Retinal pigment epithelial cell (primary cell): Measurements from ENCODE around the gene STIP1.

Experiments used
- DNase-seq: peaks from one replicate; pipeline ENCODE4 v3.0.0-alpha.2; 2010; ENCODE audit warnings: low read depth
- H3K4me3 ChIP-seq: 2 replicates; pipeline ENCODE4 v1.5.1; 2011; ENCODE audit warnings: mild to moderate bottlenecking, low read length, control low read depth, moderate library complexity
- TF ChIP-seq, protein P1 (sequence below): conservative IDR thresholded peaks from 2 replicates; pipeline ENCODE4 v1.5.1; 2011; ENCODE audit warnings: low read depth, low read length, control low read depth, inconsistent platforms

STIP1 gene

GRCh38 chr11:64240435-64241240 lies 54.7 kb downstream of the STIP1 start, which contains the start of gene FKBP2:
Gene FKBP2, plus strand, starts transcription at chr11:64241095. Its CDS starts 1,293 bp downstream, at chr11:64242388.
- peak; percentile 85 for DNase-seq
- TF ChIP-seq, protein P1, sequence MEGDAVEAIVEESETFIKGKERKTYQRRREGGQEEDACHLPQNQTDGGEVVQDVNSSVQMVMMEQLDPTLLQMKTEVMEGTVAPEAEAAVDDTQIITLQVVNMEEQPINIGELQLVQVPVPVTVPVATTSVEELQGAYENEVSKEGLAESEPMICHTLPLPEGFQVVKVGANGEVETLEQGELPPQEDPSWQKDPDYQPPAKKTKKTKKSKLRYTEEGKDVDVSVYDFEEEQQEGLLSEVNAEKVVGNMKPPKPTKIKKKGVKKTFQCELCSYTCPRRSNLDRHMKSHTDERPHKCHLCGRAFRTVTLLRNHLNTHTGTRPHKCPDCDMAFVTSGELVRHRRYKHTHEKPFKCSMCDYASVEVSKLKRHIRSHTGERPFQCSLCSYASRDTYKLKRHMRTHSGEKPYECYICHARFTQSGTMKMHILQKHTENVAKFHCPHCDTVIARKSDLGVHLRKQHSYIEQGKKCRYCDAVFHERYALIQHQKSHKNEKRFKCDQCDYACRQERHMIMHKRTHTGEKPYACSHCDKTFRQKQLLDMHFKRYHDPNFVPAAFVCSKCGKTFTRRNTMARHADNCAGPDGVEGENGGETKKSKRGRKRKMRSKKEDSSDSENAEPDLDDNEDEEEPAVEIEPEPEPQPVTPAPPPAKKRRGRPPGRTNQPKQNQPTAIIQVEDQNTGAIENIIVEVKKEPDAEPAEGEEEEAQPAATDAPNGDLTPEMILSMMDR = no peak
- peak within 1 kb of the TSS; percentile 82 for H3K4me3 ChIP-seq

- TF ChIP-seq, protein P1 = no peak
- H3K4me3 ChIP-seq = peak overlapping the region; percentile 82
- DNase-seq = no peak
Measured at GRCh38 chr11:64241241-64241490, 55.2 kb downstream of the STIP1 start.

DNA sequence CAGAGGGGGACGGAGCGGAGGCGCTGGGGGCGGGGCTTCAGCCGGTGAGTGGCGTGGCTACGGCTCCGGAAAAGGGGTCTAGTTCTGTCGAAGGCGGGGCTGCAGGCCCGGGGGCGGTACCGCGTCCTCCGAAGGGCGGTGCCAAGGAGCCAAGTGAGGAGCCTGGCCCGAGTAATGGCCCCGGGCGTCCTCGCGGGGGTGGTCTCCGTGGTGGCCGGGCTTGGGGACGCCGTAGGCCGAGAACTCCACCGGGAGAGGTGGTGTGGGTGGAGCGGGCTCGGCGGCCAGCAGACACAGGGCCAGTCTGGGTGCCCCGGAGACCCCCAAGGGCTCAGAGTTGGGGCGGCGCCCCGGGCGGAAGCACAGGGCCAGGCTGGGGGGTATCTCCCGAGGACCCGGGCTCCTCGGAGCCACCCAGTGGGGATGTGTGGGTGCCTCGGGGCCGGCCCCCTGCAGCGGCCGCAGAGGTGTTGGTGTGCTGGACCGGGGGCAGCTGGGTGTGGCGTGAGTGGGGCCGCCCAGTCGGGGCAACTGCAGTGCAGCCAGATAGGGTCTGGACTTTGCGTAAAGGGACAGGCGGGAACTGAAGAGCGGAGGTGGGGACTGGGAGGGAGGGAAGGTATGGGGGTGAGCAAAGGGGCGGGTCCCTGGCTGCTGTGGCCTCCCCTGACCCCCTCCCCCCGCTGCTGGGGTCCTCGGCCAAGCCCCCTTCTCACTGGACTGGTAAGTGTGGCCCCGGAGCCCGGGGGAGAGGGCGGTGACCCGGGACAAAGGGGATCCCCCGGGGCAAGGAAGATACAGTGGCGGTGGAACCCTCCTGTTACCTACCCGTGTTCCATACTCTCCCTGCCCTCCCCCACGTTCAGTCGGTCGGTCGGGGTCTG lies 55.8 kb downstream of the STIP1 start:
- peak overlapping the region; percentile 82 for H3K4me3 ChIP-seq
- peak; percentile 92 for DNase-seq
- TF ChIP-seq, protein P1 = no peak

DNA sequence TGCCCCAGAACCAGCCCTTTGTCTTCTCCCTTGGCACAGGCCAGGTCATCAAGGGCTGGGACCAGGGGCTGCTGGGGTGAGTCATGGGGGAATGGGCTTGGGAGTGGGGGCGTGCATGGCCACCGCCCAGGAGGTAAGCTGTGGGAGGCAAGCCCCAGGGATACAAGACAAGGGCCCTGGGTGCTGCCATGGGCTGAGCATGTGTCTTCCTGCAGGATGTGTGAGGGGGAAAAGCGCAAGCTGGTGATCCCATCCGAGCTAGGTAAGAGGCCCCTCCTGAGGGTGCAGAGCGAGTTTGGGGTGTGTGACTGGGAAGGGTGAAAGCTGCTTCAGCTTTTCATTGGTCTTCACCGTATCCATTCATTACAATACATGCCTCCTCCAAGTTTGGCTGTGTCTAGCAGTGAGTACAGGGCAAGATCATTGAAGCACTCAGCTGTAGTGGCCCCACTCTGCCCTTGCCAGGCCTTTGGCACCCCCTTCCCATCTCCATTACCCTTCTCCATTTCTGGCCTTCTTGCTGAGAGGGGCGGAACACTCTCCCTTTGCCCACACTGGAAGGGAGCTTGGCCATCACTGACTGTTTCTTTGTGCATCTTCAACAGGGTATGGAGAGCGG lies 57.4 kb downstream of the STIP1 start:
- H3K4me3 ChIP-seq = no peak overlapping the region
- no peak for DNase-seq
- TF ChIP-seq, protein P1 = no peak

- no peak for DNase-seq
- H3K4me3 ChIP-seq = no peak overlapping the region
- TF ChIP-seq, protein P1 = no peak
Measured at GRCh38 chr11:64244107-64244506, 58.1 kb downstream of the STIP1 start.

- no peak for DNase-seq
- TF ChIP-seq, protein P1 = no peak
- peak overlapping the region; percentile 90 for H3K4me3 ChIP-seq
Measured at GRCh38 chr11:64244966-64245365, 59.0 kb downstream of the STIP1 start.
